Heart left ventricle (tissue), 16 donors: ENCODE data around the gene TECPR2. TPM values are rescaled to one million over a fixed set of nuclear protein-coding genes. Genes with fewer than 3 reads are reported as not detected.
A peak's percentile ranks its signal among the peaks of the same experiment; 100 is the strongest.

Experiments
- ATAC-seq, 4 donors: fragments of 200-7000 bp; cut with Tn5 transposase; one replicate each; pipeline ENCODE4 v1.9.1; 2020 to 2022; ENCODE audit warnings: moderate library complexity in 4 of 4, mild to moderate bottlenecking in 3 of 4, moderate number of reproducible peaks in 1 of 4
- DNase-seq, 5 donors: peaks; one replicate each; pipeline ENCODE4 v3.0.0-alpha.2; 2020
- H3K27ac ChIP-seq, 12 donors: fragments of 200-600 bp; sonication (generic) in 4 of 12; one replicate each; pipeline versions ENCODE4 v1.5.0 to v1.8.0; 2016 to 2022; ENCODE audit warnings: mild to moderate bottlenecking in 2 of 12
- H3K27me3 ChIP-seq, 9 donors: fragments of 200-600 bp; sonication (generic) in 2 of 9; one replicate each; pipeline versions ENCODE4 v1.5.1 to v1.8.0; 2016 to 2022; ENCODE audit warnings: mild to moderate bottlenecking in 3 of 9
- H3K36me3 ChIP-seq, 9 donors: fragments of 200-600 bp; sonication (generic) in 2 of 9; one replicate each; pipeline versions ENCODE4 v1.5.0 to v1.8.0; 2018 to 2022; ENCODE audit warnings: mild to moderate bottlenecking in 2 of 9
- H3K4me1 ChIP-seq, 12 donors: fragments of 200-600 bp; sonication (generic) in 4 of 12; one replicate each; pipeline versions ENCODE4 v1.5.0 to v1.8.0; 2016 to 2022; ENCODE audit warnings: mild to moderate bottlenecking in 3 of 12
- H3K4me3 ChIP-seq, 12 donors: fragments of 200-600 bp; sonication (generic) in 4 of 12; one replicate each; pipeline versions ENCODE4 v1.5.0 to v1.8.0; 2017 to 2022; ENCODE audit warnings: mild to moderate bottlenecking in 9 of 12, moderate library complexity in 4 of 12
- H3K9me3 ChIP-seq, 12 donors: fragments of 200-600 bp; sonication (generic) in 4 of 12; one replicate each; pipeline versions ENCODE4 v1.5.0 to v1.8.0; 2016 to 2022; ENCODE audit warnings: mild to moderate bottlenecking in 1 of 12
- CTCF ChIP-seq, 12 donors: fragments of 200-600 bp; sonication (generic) in 4 of 12; IDR thresholded peaks; one replicate each; pipeline versions ENCODE4 v1.5.0 to v1.8.0; 2018 to 2022; ENCODE audit warnings: antibody characterized with exemption in 12 of 12, mild to moderate bottlenecking in 5 of 12
- POLR2A ChIP-seq, 2 donors: fragments of 450-650 bp; IDR thresholded peaks; one replicate each; pipeline ENCODE4 v1.6.1; 2017; ENCODE audit warnings: antibody characterized with exemption in 2 of 2, mild to moderate bottlenecking in 2 of 2, moderate library complexity in 2 of 2
- WGBS, 4 donors: extraction: QIAGEN DNeasy Blood & Tissue Kit in 2 of 4; methylation state at CpG; one replicate each; pipeline versions ENCODE4 v1.1.5 to v1.1.7; 2013 to 2018; 5-methylcytosine and 5-hydroxymethylcytosine counted together
- intact Hi-C, 10 donors: fragments of 100-400 bp; cut with DNase I; formaldehyde crosslinking; loops; one replicate each; pipeline versions ENCODE4 v1.11.1 to v1.14.2; 2022
- polyA plus RNA-seq, 2 donors: library from polyadenylated mRNA; stranded (reverse); fragments of 200-250 nt; gene quantifications; one replicate each; pipeline ENCODE4 v1.2.3, GENCODE V29; 2013
- total RNA-seq, 9 donors: library from RNA; depleted of rRNA in 2 of 9; stranded (reverse); fragments of >200 nt in 2 of 9; fragmentation: NEBNext Ultra II Directional in 3 of 9; extraction: Animal tissue kit (Norgen Biotek cat#: 25700) in 3 of 9; gene quantifications; one replicate each; pipeline versions ENCODE4 v1.1.0 to v1.2.4, GENCODE V29; 2016 to 2023
- donor health status: ischemic (EF 13 %, LVEDD 7.1; RV severe dilation, severe dysfunction).
- donor health status: healthy with polysubstance abuse.
- donor health status: DM: no; HTN: yes; CAD: no.
- donor health status: DM: no; HTN: no; CAD: no.
- donor health status: ischemic (EF 25% LVEDD 6.9; RV normal size, moderate dysfunction).
- donor health status: ischemic (EF 25% LVEDD 5.7; RV mildly dilated, moderate dysfunction).
- donor health status: healthy.
- donor health status: DM: yes; HTN: yes; CAD: no.
- donor health status: ischemic (EF 35%, LVEDD 5.7; RV mildly dilated, moderate dysfunction).
- donor health status: nonischemic (EF 11% LVEDD 7.7; RV severe dilation, severe dysfunction).
- donor health status: DM: yes; HTN: yes; CAD: no.
- donor health status: PGD.
- donor health status: ischemic (EF 29% LVEDD 5.4; RV normal size, mild dysfunction).
- donor health status: nonischemic (EF 23%, LVEDD 6.1; RV moderate dilation, normal function).

Gene TECPR2
- total and polyA plus RNA-seq, 11 donors: 9.9 to 30.6 (median 22.3) TPM

GRCh38 chr14:102450206-102451063, 87.7 kb downstream of the TECPR2 start:
- H3K36me3 ChIP-seq: peaks cover 2 to 100% (median 86%) of the 10 kb centered on the region in 9 donors
- peak overlapping the region in 11 of 12 donors; percentile 14 to 80 (median 51) for H3K27ac ChIP-seq
- no peak overlapping the region for H3K4me3 ChIP-seq
- no peaks in the 10 kb centered on the region for H3K27me3 ChIP-seq
- TF ChIP-seq CTCF (IDR thresholded peaks at IDR 0.05) (no peak), POLR2A (IDR thresholded peaks at IDR 0.05) (no peak)
- no peaks in the 10 kb centered on the region for H3K9me3 ChIP-seq
- peak; percentile 48 to 75 (median 63) for ATAC-seq
- intact Hi-C loops: loop anchor here in 2 of 10 donors (2.0 kb wide), 1 partner anchor 48 kb away; no protein-coding TSS in a partner anchor
- H3K4me1 ChIP-seq: peaks cover 0 to 8% (median 0%) of the 10 kb centered on the region in 12 donors
- 80 to 83% (median 81%) methylated on average over 17 of the region's 17 CpGs for WGBS, 4 donors
- no peak for DNase-seq

GRCh38 chr14:102451064-102451352, 88.3 kb downstream of the TECPR2 start:
- ATAC-seq: peak; percentile 61 to 94 (median 84)
- peaks cover 0 to 8% (median 0%) of the 10 kb centered on the region in 12 donors for H3K4me1 ChIP-seq
- peak in 2 of 5 donors; percentile 34 to 39 for DNase-seq
- peak overlapping the region in 8 of 12 donors; percentile 35 to 80 (median 52) for H3K27ac ChIP-seq
- H3K36me3 ChIP-seq: peaks cover 2 to 100% (median 85%) of the 10 kb centered on the region in 9 donors
- no peaks in the 10 kb centered on the region for H3K9me3 ChIP-seq
- intact Hi-C loops: loop anchor here in 2 of 10 donors (2.0 kb wide), 1 partner anchor 48 kb away; no protein-coding TSS in a partner anchor
- no peak overlapping the region for H3K4me3 ChIP-seq
- TF ChIP-seq CTCF (IDR thresholded peaks at IDR 0.05): no peak
- TF ChIP-seq POLR2A (IDR thresholded peaks at IDR 0.05): no peak
- WGBS, 4 donors: 83 to 96% (median 91%) methylated on average over 7 to 10 of the region's 10 CpGs
- no peaks in the 10 kb centered on the region for H3K27me3 ChIP-seq

GRCh38 chr14:102452302-102452701, 89.6 kb downstream of the TECPR2 start:
- peaks cover 0 to 8% (median 0%) of the 10 kb centered on the region in 12 donors for H3K4me1 ChIP-seq
- no peaks in the 10 kb centered on the region for H3K27me3 ChIP-seq
- DNase-seq: no peak
- H3K9me3 ChIP-seq: no peaks in the 10 kb centered on the region
- intact Hi-C loops: no loop called here
- H3K27ac ChIP-seq: no peak overlapping the region
- ATAC-seq: no peak
- WGBS, 4 donors: 90 to 96% (median 94%) methylated on average over 15 to 24 of the region's 24 CpGs
- H3K4me3 ChIP-seq: no peak overlapping the region
- TF ChIP-seq POLR2A (IDR thresholded peaks at IDR 0.05): no peak
- TF ChIP-seq CTCF (IDR thresholded peaks at IDR 0.05): no peak
- peaks cover 2 to 97% (median 85%) of the 10 kb centered on the region in 9 donors for H3K36me3 ChIP-seq

GRCh38 chr14:102454711-102455110, 92.0 kb downstream of the TECPR2 start:
- WGBS, 4 donors: 40 to 71% (median 60%) methylated on average over 3 to 5 of the region's 5 CpGs
- no peak overlapping the region for H3K4me3 ChIP-seq
- ATAC-seq: peak in 1 of 4 donors; percentile 20
- intact Hi-C loops: no loop called here
- H3K4me1 ChIP-seq: peaks cover 0 to 8% (median 0%) of the 10 kb centered on the region in 12 donors
- no peak overlapping the region for H3K27ac ChIP-seq
- TF ChIP-seq CTCF (IDR thresholded peaks at IDR 0.05) (no peak), POLR2A (IDR thresholded peaks at IDR 0.05) (no peak)
- H3K36me3 ChIP-seq: peaks cover 2 to 97% (median 73%) of the 10 kb centered on the region in 9 donors
- no peaks in the 10 kb centered on the region for H3K27me3 ChIP-seq
- no peaks in the 10 kb centered on the region for H3K9me3 ChIP-seq
- no peak for DNase-seq
